Thyroid gland (tissue), 4 donors: ENCODE measurements around the gene RPL29.

ENCODE experiments used
- CTCF ChIP-seq, 6 experiments: fragments of 200-600 bp in 3 of 6; fragments of 450-650 bp in 3 of 6; sonication (generic) in 3 of 6; IDR thresholded peaks; one replicate each; pipeline ENCODE4 v1.5.1; 2016 to 2019; ENCODE audit warnings: antibody characterized with exemption in 6 of 6, mild to moderate bottlenecking in 2 of 6, inconsistent platforms in 1 of 6, moderate library complexity in 1 of 6
- POLR2A ChIP-seq, 2 donors: fragments of 450-650 bp; IDR thresholded peaks; one replicate each; pipeline ENCODE4 v1.6.1; 2017; ENCODE audit warnings: antibody characterized with exemption in 2 of 2, mild to moderate bottlenecking in 2 of 2, moderate library complexity in 1 of 2

- TF ChIP-seq CTCF (IDR thresholded peaks at IDR 0.05) (no peak), POLR2A (IDR thresholded peaks at IDR 0.05) (no peak)
Measured at GRCh38 chr3:51950899-51951298, 44.8 kb downstream of the RPL29 start.
